ENCODE measurements around the gene SEMA3A. TPM values are rescaled to one million over a fixed set of nuclear protein-coding genes. Genes with fewer than 3 reads are reported as not detected.

SEMA3A gene
- total RNA-seq, 1 experiment from 2014 or later, result 14.2 TPM

- TF ChIP-seq CTCF (IDR thresholded peaks at IDR 0.05 in 2 of 3, conservative IDR thresholded peaks at IDR 0.05 in 1 of 3; ENCODE audit: borderline replicate concordance in 1 of 3, insufficient read depth in 1 of 3, low read depth in 2 of 3, low read length in 2 of 3) (no peak), ZNF274 (IDR thresholded peaks at IDR 0.05; ENCODE audit: low read depth, low read length) (no peak), POLR2A (IDR thresholded peaks at IDR 0.05; ENCODE audit: borderline replicate concordance, extremely low read depth, insufficient read depth, insufficient read length) (no peak), ELF1 (IDR thresholded peaks at IDR 0.05; ENCODE audit: borderline replicate concordance, low read depth) (no peak), ZBTB33 (IDR thresholded peaks at IDR 0.05; ENCODE audit: extremely low read depth, insufficient replicate concordance, low read length) (no peak), JUND (IDR thresholded peaks at IDR 0.05) (no peak), CEBPB (IDR thresholded peaks at IDR 0.05; ENCODE audit: low read depth) (no peak), YY1 (IDR thresholded peaks at IDR 0.05; ENCODE audit: extremely low read depth, insufficient replicate concordance, low read depth, low read length) (no peak), MAX (IDR thresholded peaks at IDR 0.05) (no peak), CBX3 (IDR thresholded peaks at IDR 0.05; ENCODE audit: low read depth) (no peak)
Measured at GRCh38 chr7:84009782-84010181, 184.8 kb downstream of the SEMA3A start (continued).

GRCh38 chr7:84009051-84009450 is 185.5 kb downstream of the SEMA3A start:
- no peaks in the 10 kb centered on the region for H3K9me3 ChIP-seq (ENCODE audit: control insufficient read depth in 1 of 2, insufficient read depth in 1 of 2, low read depth in 1 of 2, low read length in 2 of 2)

More at GRCh38 chr7:84009051-84009450, 185.5 kb downstream of the SEMA3A start:
- ChIA-PET RAD21 (ENCODE audit: low non-redundant PET in 1 of 2, low total read pairs in 2 of 2, uncharacterized antibody in 2 of 2, unreplicated experiment in 2 of 2) (no interaction called here), POLR2A (no interaction called here), CTCF (no interaction called here)
- intact Hi-C loops (cut with micrococcal nuclease), result no loop called here
- TF ChIP-seq YY1 (IDR thresholded peaks at IDR 0.05; ENCODE audit: extremely low read depth, insufficient replicate concordance, low read depth, low read length) (no peak), ATF3 (IDR thresholded peaks at IDR 0.05) (no peak), CBX3 (IDR thresholded peaks at IDR 0.05; ENCODE audit: low read depth) (no peak), ZNF274 (IDR thresholded peaks at IDR 0.05; ENCODE audit: low read depth, low read length) (no peak)
- Histone ChIP-seq H3K9me2 (ENCODE audit: insufficient read depth) (no peaks in the 10 kb centered on the region), H3K36me3 (ENCODE audit: control insufficient read depth in 1 of 2, insufficient read depth in 2 of 2, low read length in 2 of 2) (no peaks in the 10 kb centered on the region), H4K20me1 (ENCODE audit: insufficient read depth) (no peaks in the 10 kb centered on the region), H3K4me1 (ENCODE audit: control insufficient read depth in 1 of 2, insufficient read depth in 2 of 2, low read length in 2 of 2) (no peaks in the 10 kb centered on the region), H3K27me3 (ENCODE audit: insufficient read depth, low read length) (no peaks in the 10 kb centered on the region), H3K9ac (ENCODE audit: low read length) (no peak overlapping the region), H3K27ac (ENCODE audit: low read depth, low read length) (no peak overlapping the region), H3K79me2 (ENCODE audit: insufficient read depth, low read length) (no peaks in the 10 kb centered on the region), H2AFZ (ENCODE audit: low read depth, low read length, poor library complexity, severe bottlenecking) (no peak overlapping the region), H3K4me3 (replicated peaks in 1 of 2; ENCODE audit: low read depth in 1 of 2, low read length in 2 of 2) (no peak overlapping the region), H3K4me2 (ENCODE audit: low read length) (no peak overlapping the region)
- BruUV-seq (replicated peaks), result no TSS peak
- no peak for DNase-seq (ENCODE audit: low read depth, low spot score)
- ATAC-seq, result no peak
